HepG2 (cell line): ENCODE measurements around the gene ZNF8. TPM values are rescaled to one million over a fixed set of nuclear protein-coding genes. Genes with fewer than 3 reads are reported as not detected.

ENCODE experiments used
- CBX2 ChIP-seq, 2 experiments: fragments of 200-600 bp in 1 of 2; sonication (generic); formaldehyde crosslinking in 1 of 2; IDR thresholded peaks; 2 replicates each; pipeline versions ENCODE4 v1.7.0 to v1.8.1; 2018 to 2022; ENCODE audit warnings: low read depth in 2 of 2, low read length in 1 of 2, mild to moderate bottlenecking in 1 of 2, missing genetic modification reagents in 1 of 2
- GTF2F1 ChIP-seq: fragments of 150-350 bp; IDR thresholded peaks from 2 replicates; pipeline ENCODE4 v1.6.1; 2014; ENCODE audit warnings: low read length
- KDM6A ChIP-seq: IDR thresholded peaks from 2 replicates; pipeline ENCODE4 v1.6.1; 2016; ENCODE audit warnings: low read depth
- LCORL ChIP-seq, 2 experiments: fragments of 450-650 bp in 1 of 2; sonication (generic) in 1 of 2; formaldehyde crosslinking in 1 of 2; IDR thresholded peaks; 2 replicates each; pipeline versions ENCODE4 v1.5.0 to v1.6.1; 2017 to 2020; ENCODE audit warnings: antibody characterized with exemption in 1 of 2, missing genetic modification reagents in 1 of 2
- PHF8 ChIP-seq: sonication (generic); formaldehyde crosslinking; IDR thresholded peaks from 2 replicates; pipeline ENCODE4 v1.5.0; 2020; ENCODE audit warnings: missing genetic modification reagents
- RELA ChIP-seq: sonication (generic); formaldehyde crosslinking; IDR thresholded peaks from 2 replicates; pipeline ENCODE4 v1.4.0; 2020; ENCODE audit warnings: missing genetic modification reagents
- TBL1XR1 ChIP-seq: fragments of 150-350 bp; IDR thresholded peaks from 2 replicates; pipeline ENCODE4 v1.6.1; 2014; ENCODE audit warnings: borderline replicate concordance, low read length; ENCODE audit not compliant: partially characterized antibody
- ZKSCAN1 ChIP-seq: fragments of 150-350 bp; IDR thresholded peaks from 2 replicates; pipeline ENCODE4 v1.6.1; 2014; ENCODE audit warnings: low read length
- ZMYM4 ChIP-seq: sonication (generic); formaldehyde crosslinking; IDR thresholded peaks from 2 replicates; pipeline ENCODE4 v1.8.1; 2023; ENCODE audit warnings: mild to moderate bottlenecking, missing genetic modification reagents
- ZNF234 ChIP-seq: sonication (generic); formaldehyde crosslinking; conservative IDR thresholded peaks from 2 replicates; pipeline ENCODE4 v1.5.1; 2020; ENCODE audit warnings: mild to moderate bottlenecking, missing genetic modification reagents
- ZNF260 ChIP-seq: sonication (generic); formaldehyde crosslinking; IDR thresholded peaks from 2 replicates; pipeline ENCODE4 v1.4.0; 2020; ENCODE audit warnings: missing genetic modification reagents, low read depth, mild to moderate bottlenecking, borderline replicate concordance
- ZNF44 ChIP-seq: sonication (generic); formaldehyde crosslinking; IDR thresholded peaks from 2 replicates; pipeline ENCODE4 v1.5.1; 2020; ENCODE audit warnings: mild to moderate bottlenecking, missing genetic modification reagents
- ZNF629 ChIP-seq: sonication (generic); formaldehyde crosslinking; conservative IDR thresholded peaks from 2 replicates; pipeline ENCODE4 v1.5.0; 2020; ENCODE audit warnings: missing genetic modification reagents
- ZNF644 ChIP-seq: IDR thresholded peaks from 2 replicates; pipeline ENCODE4 v1.6.1; 2016; ENCODE audit warnings: low read depth
- ZSCAN21 ChIP-seq: sonication (generic); formaldehyde crosslinking; IDR thresholded peaks from 2 replicates; pipeline ENCODE4 v1.8.0; 2022; ENCODE audit warnings: mild to moderate bottlenecking, missing genetic modification reagents, moderate library complexity, borderline replicate concordance
- polyA plus RNA-seq, 8 experiments: library from polyadenylated mRNA; depleted of rRNA in 3 of 8; stranded (reverse) in 7 of 8; unstranded in 1 of 8; fragments of >200 nt; fragmentation: Illumina TruSeq in 4 of 8; extraction: Trizol in 4 of 8; gene quantifications; 2 replicates each; pipeline versions ENCODE4 v1.2.1 to v1.2.3, GENCODE V29; 2011 to 2016; ENCODE audit warnings: low read depth in 4 of 8, missing spikeins in 1 of 8, mixed read lengths in 1 of 8; ENCODE audit not compliant: insufficient read depth in 1 of 8
- total RNA-seq, 5 experiments: library from RNA; depleted of rRNA; stranded (reverse); fragments of >200 nt; fragmentation: Illumina TruSeq; extraction: Trizol; gene quantifications; 2 replicates each; pipeline ENCODE4 v1.2.3, GENCODE V29; 2016; ENCODE audit warnings: low read depth in 1 of 5
- TF ChIP-seq, protein P1 (sequence below): sonication (generic); formaldehyde crosslinking; IDR thresholded peaks from 2 replicates; pipeline ENCODE4 v1.8.0; 2022; ENCODE audit warnings: missing genetic modification reagents, mild to moderate bottlenecking, inconsistent platforms, borderline replicate concordance
- TF ChIP-seq, protein P2 (sequence below): sonication (generic); formaldehyde crosslinking; IDR thresholded peaks from 2 replicates; pipeline ENCODE4 v1.4.0; 2020; ENCODE audit warnings: missing genetic modification reagents
- TF ChIP-seq, protein P3 (sequence below): sonication (generic); formaldehyde crosslinking; IDR thresholded peaks from 2 replicates; pipeline ENCODE4 v1.5.1; 2020; ENCODE audit warnings: missing genetic modification reagents, mild to moderate bottlenecking, borderline replicate concordance
- TF ChIP-seq, protein P4 (sequence below): sonication (generic); formaldehyde crosslinking; IDR thresholded peaks from 2 replicates; pipeline ENCODE4 v1.8.0; 2022; ENCODE audit warnings: mild to moderate bottlenecking, missing genetic modification reagents, moderate library complexity
- TF ChIP-seq, protein P5 (sequence below): sonication (generic); formaldehyde crosslinking; IDR thresholded peaks from 2 replicates; pipeline ENCODE4 v1.4.0; 2020; ENCODE audit warnings: missing genetic modification reagents, mild to moderate bottlenecking, borderline replicate concordance

The ZNF8 gene
- total and polyA plus RNA-seq, 2 of the 13 experiments (the other 11 are each of a cell fraction or from before 2014, with no cell fraction given): 3.1 to 3.3 TPM

DNA sequence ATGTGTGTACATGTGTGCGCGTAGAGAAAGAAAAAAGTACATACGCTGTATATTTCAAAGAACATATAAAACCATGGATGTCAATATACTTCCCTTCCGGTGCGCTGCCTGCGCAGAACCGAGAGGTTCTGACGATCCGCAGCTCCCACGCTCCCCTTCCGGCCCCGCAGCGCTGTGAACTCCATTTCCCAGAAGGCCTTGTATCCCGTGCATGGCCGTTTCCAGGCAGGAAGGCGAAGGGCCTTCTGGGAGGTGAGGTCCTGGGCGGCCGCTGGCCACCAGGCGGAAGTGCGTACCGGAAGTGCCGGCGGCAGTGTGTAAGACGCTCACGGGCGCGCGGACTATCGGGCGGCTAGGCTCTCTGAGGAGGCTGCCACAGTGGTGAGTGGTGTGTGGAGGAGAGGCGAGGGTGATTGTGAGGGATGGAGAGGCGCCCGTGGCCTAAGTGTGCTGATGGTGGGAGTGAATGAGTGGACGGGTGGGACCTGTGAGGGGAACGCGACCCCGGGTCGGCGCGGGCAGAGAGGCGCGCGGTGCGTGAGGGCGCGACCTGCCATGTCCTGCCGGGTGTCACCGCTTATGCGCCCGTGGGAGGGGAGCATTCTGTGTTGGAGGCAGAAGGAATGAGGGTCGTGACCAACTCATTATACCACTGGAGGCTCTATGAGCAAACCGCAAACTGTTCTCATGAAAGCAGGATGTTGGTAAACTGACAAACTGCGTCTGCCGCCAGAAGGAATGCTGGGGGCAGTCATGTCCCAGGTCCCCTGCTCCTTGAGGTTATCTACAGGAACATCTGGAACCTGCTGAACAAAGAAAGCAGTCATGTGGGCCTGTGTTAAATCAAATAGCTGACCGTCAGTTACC is 26.5 kb downstream of the ZNF8 start, which contains the start of gene ERVK3-1 (continued):
- no peak; the same call in 1 of the 2 replicates for TF ChIP-seq ZSCAN21 (CRISPR knock-in tag)
- TF ChIP-seq ZKSCAN1: no peak
- TF ChIP-seq ZNF260 (CRISPR knock-in tag): no peak
- TF ChIP-seq LCORL (IDR thresholded peaks at IDR 0.05): no peak
- peak; percentile 34; the same call in 1 of the 2 replicates for TF ChIP-seq LCORL (CRISPR knock-in tag; IDR thresholded peaks at IDR 0.05)
- 0 out of 2 replicates have a peak, but pooled peaks have one; percentile 39 for TF ChIP-seq GTF2F1
- 0 out of 2 replicates have a peak, but pooled peaks have one; percentile 68 for TF ChIP-seq RELA (CRISPR knock-in tag)
- TF ChIP-seq ZNF629 (CRISPR knock-in tag): no peak
- TF ChIP-seq ZNF234: no peak
- TF ChIP-seq TBL1XR1: peak; percentile 63
- TF ChIP-seq, protein P1, sequence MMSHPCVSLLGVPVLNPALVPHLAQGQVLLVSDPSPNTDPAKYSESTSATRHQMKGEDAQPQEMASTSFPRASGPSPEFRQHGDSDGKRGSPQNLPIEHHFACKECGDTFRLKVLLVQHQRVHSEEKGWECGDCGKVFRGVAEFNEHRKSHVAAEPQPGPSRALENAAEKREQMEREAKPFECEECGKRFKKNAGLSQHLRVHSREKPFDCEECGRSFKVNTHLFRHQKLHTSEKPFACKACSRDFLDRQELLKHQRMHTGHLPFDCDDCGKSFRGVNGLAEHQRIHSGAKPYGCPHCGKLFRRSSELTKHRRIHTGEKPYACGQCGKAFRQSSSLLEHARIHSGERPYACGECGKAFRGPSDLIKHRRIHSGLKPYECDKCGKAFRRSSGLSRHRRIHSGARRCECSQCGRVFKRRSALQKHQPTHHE (CRISPR knock-in tag): no peak
- TF ChIP-seq ZMYM4 (CRISPR knock-in tag): peak; percentile 60; the same call in 1 of the 2 replicates
- TF ChIP-seq ZNF644 (CRISPR knock-in tag): no peak
- TF ChIP-seq PHF8 (CRISPR knock-in tag): peak; percentile 92
- no peak for TF ChIP-seq CBX2 (IDR thresholded peaks at IDR 0.05; ENCODE audit: low read depth, low read length)
- no peak for TF ChIP-seq CBX2 (CRISPR knock-in tag; IDR thresholded peaks at IDR 0.05; ENCODE audit: low read depth)
- no peak for TF ChIP-seq ZNF44 (CRISPR knock-in tag)
- TF ChIP-seq, protein P2, sequence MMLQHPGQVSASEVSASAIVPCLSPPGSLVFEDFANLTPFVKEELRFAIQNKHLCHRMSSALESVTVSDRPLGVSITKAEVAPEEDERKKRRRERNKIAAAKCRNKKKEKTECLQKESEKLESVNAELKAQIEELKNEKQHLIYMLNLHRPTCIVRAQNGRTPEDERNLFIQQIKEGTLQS (CRISPR knock-in tag): no peak; the same call in 1 of the 2 replicates
- TF ChIP-seq, protein P3, sequence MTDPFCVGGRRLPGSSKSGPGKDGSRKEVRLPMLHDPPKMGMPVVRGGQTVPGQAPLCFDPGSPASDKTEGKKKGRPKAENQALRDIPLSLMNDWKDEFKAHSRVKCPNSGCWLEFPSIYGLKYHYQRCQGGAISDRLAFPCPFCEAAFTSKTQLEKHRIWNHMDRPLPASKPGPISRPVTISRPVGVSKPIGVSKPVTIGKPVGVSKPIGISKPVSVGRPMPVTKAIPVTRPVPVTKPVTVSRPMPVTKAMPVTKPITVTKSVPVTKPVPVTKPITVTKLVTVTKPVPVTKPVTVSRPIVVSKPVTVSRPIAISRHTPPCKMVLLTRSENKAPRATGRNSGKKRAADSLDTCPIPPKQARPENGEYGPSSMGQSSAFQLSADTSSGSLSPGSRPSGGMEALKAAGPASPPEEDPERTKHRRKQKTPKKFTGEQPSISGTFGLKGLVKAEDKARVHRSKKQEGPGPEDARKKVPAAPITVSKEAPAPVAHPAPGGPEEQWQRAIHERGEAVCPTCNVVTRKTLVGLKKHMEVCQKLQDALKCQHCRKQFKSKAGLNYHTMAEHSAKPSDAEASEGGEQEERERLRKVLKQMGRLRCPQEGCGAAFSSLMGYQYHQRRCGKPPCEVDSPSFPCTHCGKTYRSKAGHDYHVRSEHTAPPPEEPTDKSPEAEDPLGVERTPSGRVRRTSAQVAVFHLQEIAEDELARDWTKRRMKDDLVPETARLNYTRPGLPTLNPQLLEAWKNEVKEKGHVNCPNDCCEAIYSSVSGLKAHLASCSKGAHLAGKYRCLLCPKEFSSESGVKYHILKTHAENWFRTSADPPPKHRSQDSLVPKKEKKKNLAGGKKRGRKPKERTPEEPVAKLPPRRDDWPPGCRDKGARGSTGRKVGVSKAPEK (CRISPR knock-in tag): no peak
- TF ChIP-seq, protein P4, sequence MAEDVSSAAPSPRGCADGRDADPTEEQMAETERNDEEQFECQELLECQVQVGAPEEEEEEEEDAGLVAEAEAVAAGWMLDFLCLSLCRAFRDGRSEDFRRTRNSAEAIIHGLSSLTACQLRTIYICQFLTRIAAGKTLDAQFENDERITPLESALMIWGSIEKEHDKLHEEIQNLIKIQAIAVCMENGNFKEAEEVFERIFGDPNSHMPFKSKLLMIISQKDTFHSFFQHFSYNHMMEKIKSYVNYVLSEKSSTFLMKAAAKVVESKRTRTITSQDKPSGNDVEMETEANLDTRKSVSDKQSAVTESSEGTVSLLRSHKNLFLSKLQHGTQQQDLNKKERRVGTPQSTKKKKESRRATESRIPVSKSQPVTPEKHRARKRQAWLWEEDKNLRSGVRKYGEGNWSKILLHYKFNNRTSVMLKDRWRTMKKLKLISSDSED: no peak
- TF ChIP-seq, protein P5, sequence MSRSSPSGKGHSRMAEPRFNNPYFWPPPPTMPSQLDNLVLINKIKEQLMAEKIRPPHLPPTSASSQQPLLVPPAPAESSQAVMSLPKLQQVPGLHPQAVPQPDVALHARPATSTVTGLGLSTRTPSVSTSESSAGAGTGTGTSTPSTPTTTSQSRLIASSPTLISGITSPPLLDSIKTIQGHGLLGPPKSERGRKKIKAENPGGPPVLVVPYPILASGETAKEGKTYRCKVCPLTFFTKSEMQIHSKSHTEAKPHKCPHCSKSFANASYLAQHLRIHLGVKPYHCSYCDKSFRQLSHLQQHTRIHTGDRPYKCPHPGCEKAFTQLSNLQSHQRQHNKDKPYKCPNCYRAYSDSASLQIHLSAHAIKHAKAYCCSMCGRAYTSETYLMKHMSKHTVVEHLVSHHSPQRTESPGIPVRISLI (CRISPR knock-in tag): 0 out of 2 replicates have a peak, but pooled peaks have one; percentile 22
- no peak for TF ChIP-seq KDM6A (CRISPR knock-in tag)
